ENCODE results near the gene AGXT2.

The AGXT2 gene

DNA sequence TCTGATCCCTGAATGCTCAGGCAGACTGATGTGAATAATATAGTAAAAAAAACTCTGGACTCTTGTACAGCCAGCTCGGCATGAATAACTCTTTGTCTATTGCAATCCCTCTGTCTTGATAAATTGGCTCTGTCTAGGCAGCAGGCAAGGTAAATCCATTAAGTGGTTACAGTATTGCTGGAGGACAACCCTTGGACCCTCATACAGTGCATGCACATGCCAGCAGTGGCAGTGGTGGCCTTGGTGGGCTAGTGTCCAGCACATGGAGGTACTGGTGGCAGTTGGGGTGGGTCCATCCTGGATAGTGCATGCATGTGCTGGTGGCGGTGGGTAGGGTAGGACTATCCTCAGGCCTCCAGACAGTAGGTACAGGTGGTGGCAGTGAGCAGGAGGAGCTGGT is 79.5 kb downstream of the AGXT2 start:
- no peak for DNase-seq (ENCODE audit: low read depth in 1 of 2, low spot score in 1 of 2)
- in situ Hi-C loops (cut with HindIII; ENCODE audit: low pct_unique_long_range_greater_than_20kb, low sequenced_read_pairs): no loop called here
- TF ChIP-seq JUND (IDR thresholded peaks at IDR 0.05; ENCODE audit: low read depth): no peak

DNA sequence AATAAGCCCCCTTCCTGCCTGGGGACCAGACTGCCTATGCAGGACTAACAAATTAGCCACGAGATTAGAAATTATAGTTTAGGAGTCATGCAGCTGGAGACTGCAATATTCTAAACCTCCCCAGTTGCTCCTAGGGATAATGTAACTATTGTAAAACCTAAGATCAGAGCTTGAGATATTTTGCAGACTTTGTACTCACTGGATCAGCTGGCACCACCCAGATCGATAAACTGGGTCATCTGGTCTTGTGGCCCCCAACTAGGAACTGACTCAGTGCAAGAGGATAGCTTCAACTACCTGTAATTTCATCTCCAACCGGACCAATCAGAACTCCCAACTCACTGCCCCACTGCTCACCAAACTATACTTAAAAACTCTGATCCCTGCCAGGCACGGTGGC is 80.2 kb downstream of the AGXT2 start:
- DNase-seq (ENCODE audit: low read depth in 1 of 2, low spot score in 1 of 2): no peak
- in situ Hi-C loops (cut with HindIII; ENCODE audit: low pct_unique_long_range_greater_than_20kb, low sequenced_read_pairs): no loop called here
- TF ChIP-seq JUND (IDR thresholded peaks at IDR 0.05; ENCODE audit: low read depth): no peak

DNA sequence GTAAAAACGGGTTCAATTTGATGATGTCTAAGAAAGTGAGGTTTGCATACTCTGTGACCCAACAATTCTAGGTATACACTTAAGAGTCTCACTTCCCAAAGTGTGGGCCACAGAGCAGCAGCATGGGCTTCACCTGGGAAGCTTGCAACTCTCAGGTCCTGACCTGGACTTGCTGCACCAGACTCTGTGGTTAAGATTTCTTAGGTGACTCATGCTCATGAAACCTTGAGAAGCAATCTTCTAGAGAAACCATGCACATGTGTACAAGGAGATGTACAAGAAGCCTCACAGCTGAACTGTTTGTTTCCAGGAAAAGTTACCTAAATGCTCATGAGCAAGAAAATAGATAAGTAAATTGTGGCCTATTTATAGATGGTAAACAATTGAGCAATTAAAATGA is 88.4 kb downstream of the AGXT2 start:
- in situ Hi-C loops (cut with HindIII; ENCODE audit: low pct_unique_long_range_greater_than_20kb, low sequenced_read_pairs): no loop called here
- DNase-seq (ENCODE audit: low read depth in 1 of 2, low spot score in 1 of 2): no peak
- TF ChIP-seq JUND (IDR thresholded peaks at IDR 0.05; ENCODE audit: low read depth): no peak

DNA sequence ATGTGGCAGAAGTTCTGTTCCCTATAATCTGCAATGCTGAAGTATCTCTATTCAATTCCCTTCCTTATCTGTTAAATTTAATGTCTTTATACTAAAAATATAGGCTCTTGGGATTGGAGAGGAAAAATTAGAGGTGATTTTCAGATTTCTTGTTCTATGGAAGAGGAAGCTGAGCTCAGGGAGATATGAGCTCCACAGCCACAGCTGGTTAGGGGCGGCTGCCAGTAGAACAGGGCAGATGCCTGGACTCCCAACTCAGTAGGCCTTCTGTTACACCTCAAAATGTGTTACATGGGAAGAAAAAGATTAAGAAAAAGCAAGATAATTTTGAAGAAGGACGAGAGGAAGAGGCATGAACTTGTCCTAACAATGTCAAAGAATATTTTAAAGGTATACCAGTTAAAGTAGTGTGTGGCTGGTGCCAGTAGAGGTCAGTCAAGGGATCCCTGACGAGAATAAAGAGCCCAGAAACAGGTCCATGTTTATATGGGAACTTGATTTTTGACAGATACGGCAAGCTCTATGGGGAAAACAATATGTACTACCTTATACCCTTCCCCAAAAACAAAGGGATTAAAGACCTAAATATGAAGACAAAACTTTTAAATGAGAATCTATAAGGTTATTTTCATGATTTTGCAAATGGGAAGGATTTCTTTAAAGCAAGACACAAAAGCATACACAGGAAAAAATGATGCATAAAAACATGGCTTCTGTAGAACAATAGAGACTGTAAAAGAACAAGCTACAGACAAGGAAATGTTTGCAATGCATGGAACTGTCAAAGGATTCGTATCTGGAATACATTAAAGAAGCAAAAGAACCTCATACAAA is 89.7 kb downstream of the AGXT2 start:
- peak; percentile 31 to 59 for DNase-seq (ENCODE audit: low read depth in 1 of 2, low spot score in 1 of 2)
- in situ Hi-C loops (cut with HindIII; ENCODE audit: low pct_unique_long_range_greater_than_20kb, low sequenced_read_pairs): no loop called here
- TF ChIP-seq JUND (IDR thresholded peaks at IDR 0.05; ENCODE audit: low read depth): no peak

DNA sequence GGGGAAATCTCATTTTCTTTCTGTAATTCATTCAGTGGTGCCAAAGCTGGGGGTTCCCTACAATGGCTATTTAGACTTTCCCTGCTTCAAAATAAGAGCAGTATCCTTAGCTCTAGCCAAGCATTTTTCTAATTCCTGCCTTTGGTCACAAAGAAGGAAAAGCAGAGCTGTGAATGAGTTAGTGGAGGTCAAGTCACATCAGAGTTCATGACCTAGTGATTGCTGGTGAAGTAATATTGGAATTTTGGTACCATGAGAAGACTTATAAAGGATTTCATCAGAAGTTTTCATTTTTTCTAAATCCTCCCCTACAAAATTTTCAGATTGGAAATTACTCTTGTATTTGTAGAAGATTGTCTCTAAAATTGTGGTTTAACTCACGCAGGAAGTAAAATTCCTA is 90.4 kb downstream of the AGXT2 start:
- no peak for TF ChIP-seq JUND (IDR thresholded peaks at IDR 0.05; ENCODE audit: low read depth)
- no peak for DNase-seq (ENCODE audit: low read depth in 1 of 2, low spot score in 1 of 2)
- in situ Hi-C loops (cut with HindIII; ENCODE audit: low pct_unique_long_range_greater_than_20kb, low sequenced_read_pairs): no loop called here

All from T47D (cell line).